SU-DHL-6 (cell line): ENCODE results near the gene MOSMO.

Experiments used
- CTCF ChIP-seq: fragments of 200-600 bp; sonication (generic); IDR thresholded peaks from one replicate; pipeline ENCODE4 v1.5.1; 2017; ENCODE audit warnings: antibody characterized with exemption, mild to moderate bottlenecking, low read length, moderate library complexity; ENCODE audit not compliant: insufficient read depth, poor library complexity, severe bottlenecking
- EZH2phosphoT487 ChIP-seq: fragments of 200-600 bp; sonication (generic), shearing (Covaris generic); conservative IDR thresholded peaks from 2 replicates; pipeline ENCODE4 v1.6.1; 2018; ENCODE audit warnings: mild to moderate bottlenecking, antibody characterized with exemption, low read length, moderate library complexity, mixed read lengths

DNA sequence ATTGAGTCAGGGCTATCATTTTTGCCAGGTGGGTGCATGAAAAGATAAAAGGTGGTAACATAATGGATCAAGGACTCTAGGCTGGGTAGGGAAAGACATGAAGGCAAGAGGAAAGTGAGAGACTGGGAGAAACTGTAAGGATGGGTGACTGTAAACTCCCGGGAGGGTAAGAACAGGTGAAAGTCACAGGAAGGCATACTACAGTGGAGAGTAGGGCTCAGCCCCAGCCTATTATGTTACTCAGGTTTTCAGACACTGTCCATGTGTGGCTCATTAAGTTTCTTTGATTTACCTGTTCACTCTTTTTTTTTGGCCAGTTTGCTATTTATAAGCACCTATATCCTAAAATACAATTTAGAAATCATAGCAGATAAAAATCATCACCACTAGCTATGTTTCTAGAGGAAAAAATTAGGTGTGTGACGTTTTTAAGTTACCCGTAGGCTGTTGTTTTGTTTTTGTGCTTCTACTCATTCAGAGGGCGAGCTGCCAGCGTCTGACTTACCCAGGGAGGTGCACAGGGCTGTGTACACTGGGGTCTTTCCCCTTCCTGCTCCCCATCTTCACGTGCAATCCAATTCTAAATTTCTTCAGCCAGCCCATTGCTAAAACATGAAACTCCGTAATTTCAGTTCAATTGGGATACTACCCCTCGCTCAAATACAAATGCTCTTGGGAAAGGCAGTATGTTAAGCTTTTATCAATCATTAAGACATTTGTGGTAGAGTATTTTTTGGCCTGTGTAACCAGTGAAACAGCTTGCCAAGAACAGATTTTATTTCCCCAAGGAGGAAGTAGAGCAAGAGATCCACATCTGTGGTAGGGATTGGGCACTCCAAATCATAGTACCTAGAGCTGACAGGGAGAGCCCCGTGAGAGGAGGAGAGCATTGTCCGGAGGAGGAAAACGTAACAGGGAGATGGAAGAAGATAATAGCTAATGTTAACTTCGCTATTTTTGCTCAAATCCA lies 62.7 kb downstream of the MOSMO start:
- no peak for TF ChIP-seq CTCF
- no peak for TF ChIP-seq EZH2phosphoT487
